NCI-H1436 treated with DMSO at 0.1 percent for 48 hours (cell line): Measurements from ENCODE around the gene ADAM8.

ENCODE experiments used
- DNase-seq: peaks from one replicate; lab custom pipeline; 2025; lab: John Stamatoyannopoulos, UW

ADAM8 gene

GRCh38 chr10:133308421-133309099 lies 31.9 kb upstream of the ADAM8 start, which contains the start of the genes TUBGCP2 and ZNF511:
Gene TUBGCP2, minus strand, starts transcription at chr10:133308872. Its CDS starts 5,931 bp downstream, at chr10:133302941.
Gene ZNF511, plus strand, starts transcription at chr10:133308914. Its CDS starts 30 bp downstream, at chr10:133308944.
- DNase-seq = no peak

GRCh38 chr10:133307776-133308420 lies 31.2 kb upstream of the ADAM8 start:
- DNase-seq = peak; percentile 43

GRCh38 chr10:133306941-133307379 lies 30.3 kb upstream of the ADAM8 start:
- DNase-seq = no peak

- no peak for DNase-seq
Observed at GRCh38 chr10:133306097-133306476, 29.4 kb upstream of the ADAM8 start.

- DNase-seq = no peak
Observed at GRCh38 chr10:133303206-133303605, 26.5 kb upstream of the ADAM8 start.

- no peak for DNase-seq
Observed at GRCh38 chr10:133302230-133302629, 25.6 kb upstream of the ADAM8 start.

GRCh38 chr10:133299738-133300137 lies 23.1 kb upstream of the ADAM8 start:
- no peak for DNase-seq

- DNase-seq = no peak
Observed at GRCh38 chr10:133299224-133299623, 22.6 kb upstream of the ADAM8 start.

- no peak for DNase-seq
Observed at GRCh38 chr10:133298466-133298865, 21.8 kb upstream of the ADAM8 start.

- no peak for DNase-seq
Observed at GRCh38 chr10:133297504-133297903, 20.8 kb upstream of the ADAM8 start.

- no peak for DNase-seq
Observed at GRCh38 chr10:133295426-133296320, 19.0 kb upstream of the ADAM8 start.

- no peak for DNase-seq
Observed at GRCh38 chr10:133294189-133294588, 17.5 kb upstream of the ADAM8 start.

- no peak for DNase-seq
Observed at GRCh38 chr10:133293810-133294119, 17.1 kb upstream of the ADAM8 start.

GRCh38 chr10:133292919-133293809 lies 16.5 kb upstream of the ADAM8 start:
- no peak for DNase-seq

GRCh38 chr10:133289761-133290160 lies 13.1 kb upstream of the ADAM8 start:
- no peak for DNase-seq

GRCh38 chr10:133287832-133288500 lies 11.3 kb upstream of the ADAM8 start:
- DNase-seq = no peak

- no peak for DNase-seq
Observed at GRCh38 chr10:133286366-133286765, 9.7 kb upstream of the ADAM8 start.

- no peak for DNase-seq
Observed at GRCh38 chr10:133285217-133285616, 8.5 kb upstream of the ADAM8 start.

GRCh38 chr10:133283931-133284330 lies 7.3 kb upstream of the ADAM8 start:
- no peak for DNase-seq

- DNase-seq = no peak
Observed at GRCh38 chr10:133282846-133283390, 6.2 kb upstream of the ADAM8 start.
